GM21528 (cell line): ENCODE measurements around the gene PTPN23.
"Not testable (repeated sequence)": the region's sequence is repeated elsewhere in the genome, so short reads cannot be mapped to it uniquely, and the experiment has no call there.

ENCODE experiments used
- ATAC-seq: cut with Tn5 transposase; IDR thresholded peaks from one replicate; pipeline ENCODE4 v1.9.1; 2021; ENCODE audit warnings: mild to moderate bottlenecking, moderate library complexity; ENCODE audit not compliant: unreplicated experiment, low FRiP score

Gene PTPN23

GRCh38 chr3:47440131-47440530, 59.3 kb downstream of the PTPN23 start:
- no peak for ATAC-seq

- no peak for ATAC-seq
Observed at GRCh38 chr3:47441796-47442551, 61.2 kb downstream of the PTPN23 start.

DNA sequence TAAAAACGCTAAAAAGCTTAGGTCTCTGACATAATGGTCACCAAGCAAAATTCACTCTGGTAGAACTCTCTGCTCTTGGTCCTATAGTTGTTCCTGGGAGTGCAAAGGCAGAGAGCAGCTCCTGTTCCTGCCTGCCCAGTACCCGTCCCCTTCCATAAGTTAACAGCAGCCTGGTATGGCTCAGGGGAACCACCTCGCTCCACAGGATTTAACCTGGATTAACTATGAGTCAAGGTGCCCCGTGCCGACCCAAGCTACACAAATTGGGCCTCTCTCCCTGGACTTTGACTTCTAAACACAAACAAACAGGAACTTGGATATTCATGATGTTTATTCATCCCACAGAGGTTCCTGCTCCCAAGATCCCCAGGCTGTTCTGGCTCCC, 62.8 kb downstream of the PTPN23 start:
- no peak for ATAC-seq

- ATAC-seq: no peak
Observed at GRCh38 chr3:47444103-47444502, 63.3 kb downstream of the PTPN23 start.

DNA sequence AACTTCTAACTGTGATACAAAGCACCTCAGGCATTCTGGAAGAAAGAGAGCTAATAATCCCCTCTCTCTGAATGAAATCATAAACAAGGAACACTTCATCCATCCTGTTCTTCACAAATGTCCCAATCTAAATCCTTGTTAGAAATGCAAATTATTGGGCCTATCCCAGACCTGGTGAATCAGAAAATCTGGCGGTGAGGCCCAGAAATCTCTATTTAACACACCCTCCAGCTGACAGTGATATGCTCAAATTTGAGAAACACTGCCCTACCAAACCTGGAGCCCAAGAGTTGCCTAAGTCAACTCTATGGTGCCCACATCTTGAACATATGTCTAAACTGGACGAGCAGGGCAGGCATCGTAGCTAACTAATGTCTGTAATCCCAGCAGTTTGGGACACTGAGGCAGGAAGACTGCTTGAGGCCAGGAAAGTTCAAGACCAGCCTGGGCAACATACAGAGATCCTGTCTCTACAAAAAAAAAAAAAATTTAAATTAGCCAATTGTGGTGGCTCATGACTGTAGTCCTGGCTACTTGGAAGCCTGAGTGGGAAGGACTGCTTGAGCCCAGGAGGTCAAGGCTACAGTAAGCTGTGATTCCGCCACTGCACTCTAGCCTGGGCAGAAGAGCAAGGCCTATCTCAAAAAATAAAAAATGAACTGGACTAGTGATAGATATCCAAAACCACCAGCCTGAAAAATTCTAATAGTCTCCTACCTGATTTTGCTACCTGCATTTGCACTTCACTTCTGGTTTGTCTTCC, 71.8 kb downstream of the PTPN23 start:
- ATAC-seq: no peak

GRCh38 chr3:47455806-47456452, 75.1 kb downstream of the PTPN23 start:
- no peak for ATAC-seq

- ATAC-seq: no peak
Observed at GRCh38 chr3:47456984-47457383, 76.2 kb downstream of the PTPN23 start.

GRCh38 chr3:47459534-47460085, 78.8 kb downstream of the PTPN23 start:
- not testable (repeated sequence) for ATAC-seq
